ENCODE results near the gene EYA2. TPM values are rescaled to one million over a fixed set of nuclear protein-coding genes. Genes with fewer than 3 reads are reported as not detected.

Gene EYA2
- total and polyA plus RNA-seq, 2 experiments from 2014 or later, result 1.4 to 2.0 TPM

- no peaks in the 10 kb centered on the region for H3K9me2 ChIP-seq (replicated peaks; ENCODE audit: insufficient read depth)
- DNase-seq (ENCODE audit: low spot score), result no peak
These were observed 84.4 kb downstream of the EYA2 start for GRCh38 chr20:46978951-46979491.

GRCh38 chr20:46979603-46980241, 85.1 kb downstream of the EYA2 start:
- no peak overlapping the region for H3K4me3 ChIP-seq
- H3K9me3 ChIP-seq (ENCODE audit: low read depth), result peaks cover 4% of the 10 kb centered on the region
- H3K4me2 ChIP-seq, result no peak overlapping the region
- H3K4me1 ChIP-seq (ENCODE audit: insufficient read depth), result peaks cover 6% of the 10 kb centered on the region
- no peak for TF ChIP-seq EZH2 (IDR thresholded peaks at IDR 0.05; ENCODE audit: borderline replicate concordance)
- no peak for TF ChIP-seq EZH2phosphoT487 (IDR thresholded peaks at IDR 0.05; ENCODE audit: low read depth, severe bottlenecking, unreplicated experiment)
- no peak for TF ChIP-seq CTCF (IDR thresholded peaks at IDR 0.05; ENCODE audit: poor library complexity)
- no peaks in the 10 kb centered on the region for H3K79me2 ChIP-seq
- DNase-seq (ENCODE audit: low spot score), result no peak
- no peaks in the 10 kb centered on the region for H3K9me2 ChIP-seq (replicated peaks; ENCODE audit: insufficient read depth)
- no peaks in the 10 kb centered on the region for H4K20me1 ChIP-seq (ENCODE audit: insufficient read depth, poor library complexity, severe bottlenecking)
- WGBS (ENCODE audit: low lambda C conversion rate, missing lambda C conversion rate), result 60% methylated on average over 8 of the region's 8 CpGs
- H3K36me3 ChIP-seq (replicated peaks; ENCODE audit: insufficient read depth, low read depth), result no peaks in the 10 kb centered on the region
- H3K27me3 ChIP-seq, result no peaks in the 10 kb centered on the region
- H3K27ac ChIP-seq, result peak overlapping the region; percentile 27
- H2AFZ ChIP-seq, result no peak overlapping the region

More at GRCh38 chr20:46978951-46979491, 84.4 kb downstream of the EYA2 start:
- no peak for TF ChIP-seq CTCF (IDR thresholded peaks at IDR 0.05; ENCODE audit: poor library complexity)
- TF ChIP-seq EZH2 (IDR thresholded peaks at IDR 0.05; ENCODE audit: borderline replicate concordance), result no peak
- no peak for TF ChIP-seq EZH2phosphoT487 (IDR thresholded peaks at IDR 0.05; ENCODE audit: low read depth, severe bottlenecking, unreplicated experiment)
- H3K27me3 ChIP-seq, result no peaks in the 10 kb centered on the region
- peaks cover 4% of the 10 kb centered on the region for H3K9me3 ChIP-seq (ENCODE audit: low read depth)
- peaks cover 6% of the 10 kb centered on the region for H3K4me1 ChIP-seq (ENCODE audit: insufficient read depth)
- H3K27ac ChIP-seq, result peak overlapping the region; percentile 27
- H2AFZ ChIP-seq, result no peak overlapping the region
- no peaks in the 10 kb centered on the region for H3K36me3 ChIP-seq (replicated peaks; ENCODE audit: insufficient read depth, low read depth)
- H3K4me2 ChIP-seq, result no peak overlapping the region
- no peaks in the 10 kb centered on the region for H3K79me2 ChIP-seq
- 76% methylated on average over 6 of the region's 9 CpGs for WGBS (ENCODE audit: low lambda C conversion rate, missing lambda C conversion rate)
- H4K20me1 ChIP-seq (ENCODE audit: insufficient read depth, poor library complexity, severe bottlenecking), result no peaks in the 10 kb centered on the region
- H3K4me3 ChIP-seq, result no peak overlapping the region

- no peak overlapping the region for H3K4me2 ChIP-seq
- no peak overlapping the region for H3K27ac ChIP-seq
- H3K36me3 ChIP-seq (replicated peaks; ENCODE audit: insufficient read depth, low read depth), result no peaks in the 10 kb centered on the region
- no peaks in the 10 kb centered on the region for H4K20me1 ChIP-seq (ENCODE audit: insufficient read depth, poor library complexity, severe bottlenecking)
- no peak for TF ChIP-seq EZH2 (IDR thresholded peaks at IDR 0.05; ENCODE audit: borderline replicate concordance)
- no peak for TF ChIP-seq EZH2phosphoT487 (IDR thresholded peaks at IDR 0.05; ENCODE audit: low read depth, severe bottlenecking, unreplicated experiment)
- TF ChIP-seq CTCF (IDR thresholded peaks at IDR 0.05; ENCODE audit: poor library complexity), result no peak
- no peak for DNase-seq (ENCODE audit: low spot score)
- H3K9me2 ChIP-seq (replicated peaks; ENCODE audit: insufficient read depth), result no peaks in the 10 kb centered on the region
- no peak overlapping the region for H3K4me3 ChIP-seq
- no peaks in the 10 kb centered on the region for H3K27me3 ChIP-seq
- H2AFZ ChIP-seq, result no peak overlapping the region
- peaks cover 4% of the 10 kb centered on the region for H3K9me3 ChIP-seq (ENCODE audit: low read depth)
- no peaks in the 10 kb centered on the region for H3K79me2 ChIP-seq
- H3K4me1 ChIP-seq (ENCODE audit: insufficient read depth), result peaks cover 6% of the 10 kb centered on the region
These were observed 86.5 kb downstream of the EYA2 start for GRCh38 chr20:46981184-46981583.

All from hepatocyte (in vitro differentiated cells).